Activated naive CD4-positive, alpha-beta T cell treated with anti-CD3 and anti-CD28 coated beads for 36 hours (primary cell): ENCODE measurements around the gene CDK5R1. TPM values are rescaled to one million over a fixed set of nuclear protein-coding genes. Genes with fewer than 3 reads are reported as not detected.
"Not testable (repeated sequence)": the region's sequence is repeated elsewhere in the genome, so short reads cannot be mapped to it uniquely, and the experiment has no call there.

ENCODE experiments used
- CTCF ChIA-PET: fragments of 350-600 bp; sonication (Branson Sonifier 250); formaldehyde crosslinking; loops from one replicate; lab custom pipeline; 2021; ENCODE audit warnings: antibody characterized with exemption; lab: Charles Lee
- DNase-seq: peaks from one replicate; pipeline ENCODE4 v3.0.0-alpha.2; 2020
- H3K27ac Mint-ChIP-seq: one replicate; pipeline ENCODE4 v1.8.0; 2021; ENCODE audit warnings: mild to moderate bottlenecking, mixed read lengths
- H3K27me3 Mint-ChIP-seq: one replicate; pipeline ENCODE4 v1.8.0; 2021; ENCODE audit warnings: low read depth, mixed read lengths
- H3K36me3 Mint-ChIP-seq: one replicate; pipeline ENCODE4 v1.8.0; 2021; ENCODE audit warnings: low read depth, mixed read lengths
- H3K4me1 Mint-ChIP-seq: one replicate; pipeline ENCODE4 v1.8.0; 2021; ENCODE audit warnings: low read depth, mixed read lengths
- H3K4me3 Mint-ChIP-seq: one replicate; pipeline ENCODE4 v1.8.0; 2021; ENCODE audit warnings: mild to moderate bottlenecking, moderate library complexity, mixed read lengths
- H3K9me3 Mint-ChIP-seq: one replicate; pipeline ENCODE4 v1.8.0; 2021; ENCODE audit warnings: mixed read lengths
- intact Hi-C: fragments of 100-400 bp; cut with micrococcal nuclease; formaldehyde crosslinking; loops from one replicate; pipeline ENCODE4 v1.15.1; 2023
- total RNA-seq, 2 experiments: library from RNA; stranded (reverse); gene quantifications; one replicate each; pipeline ENCODE4 v1.2.3, GENCODE V29; 2021

CDK5R1 gene
- 10 to 100 TPM; 50.6 to 52.1 TPM for total RNA-seq

GRCh38 chr17:32486701-32487472 is at the start of gene CDK5R1:
Gene CDK5R1, plus strand, starts transcription at chr17:32486993. Its CDS starts 628 bp downstream, at chr17:32487621.
- H3K27me3 Mint-ChIP-seq = no peaks in the 10 kb centered on the region
- H3K4me1 Mint-ChIP-seq = peaks cover 54% of the 10 kb centered on the region
- DNase-seq = peak; percentile 78
- peaks cover 41% of the 10 kb centered on the region for H3K36me3 Mint-ChIP-seq
- CTCF ChIA-PET = interaction anchor here (1.0 to 4.3 kb wide), 11 partner anchors 18 to 268 kb away, joined by 3 to 22 read pairs (median 5); partner anchors contain the start of gene PSMD11
- H3K9me3 Mint-ChIP-seq = no peaks in the 10 kb centered on the region
- intact Hi-C loops = loop anchor here (1.0 kb wide), 1 partner anchor 122 kb away; no protein-coding TSS in a partner anchor
- peak within 1 kb of the TSS; percentile 90 for H3K4me3 Mint-ChIP-seq
- peak within 1 kb of the TSS; percentile 89 for H3K27ac Mint-ChIP-seq

- Mint-ChIP-seq H3K4me1 (peaks cover 5% of the 10 kb centered on the region), H3K9me3 (peaks cover 3% of the 10 kb centered on the region), H3K27me3 (peaks cover 5% of the 10 kb centered on the region), H3K4me3 (no peak overlapping the region), H3K36me3 (peaks cover 6% of the 10 kb centered on the region), H3K27ac (no peak overlapping the region)
- CTCF ChIA-PET = interaction anchor here (0.6 kb wide), 1 partner anchor 9 kb away, joined by 3 read pairs; no protein-coding TSS in a partner anchor
- intact Hi-C loops = loop anchor here (5.0 kb wide), 1 partner anchor 188 kb away; no protein-coding TSS in a partner anchor
- no peak for DNase-seq
Observed at GRCh38 chr17:32440722-32441121, 46.1 kb upstream of the CDK5R1 start.

- Mint-ChIP-seq H3K36me3 (peaks cover 14% of the 10 kb centered on the region), H3K4me3 (no peak overlapping the region), H3K4me1 (peaks cover 16% of the 10 kb centered on the region), H3K9me3 (no peaks in the 10 kb centered on the region), H3K27ac (no peak overlapping the region), H3K27me3 (peaks cover 5% of the 10 kb centered on the region)
- CTCF ChIA-PET = interaction anchor here (7.9 kb wide), 1 partner anchor 21 kb away, joined by 96 read pairs; no protein-coding TSS in a partner anchor
- intact Hi-C loops = loop anchor here (5.0 kb wide), 1 partner anchor 190 kb away; no protein-coding TSS in a partner anchor
- DNase-seq = no peak
Observed at GRCh38 chr17:32441886-32442285, 44.9 kb upstream of the CDK5R1 start.

- DNase-seq = no peak
- intact Hi-C loops = loop anchor here (1.0 to 5.0 kb wide), 8 partner anchors 17 to 433 kb away; partner anchors contain the start of genes C17orf75, MYO1D and ZNF207
- Mint-ChIP-seq H3K36me3 (peaks cover 25% of the 10 kb centered on the region), H3K4me3 (peak overlapping the region; percentile 93), H3K27me3 (peaks cover 5% of the 10 kb centered on the region), H3K4me1 (peaks cover 24% of the 10 kb centered on the region), H3K27ac (no peak overlapping the region), H3K9me3 (no peaks in the 10 kb centered on the region)
- CTCF ChIA-PET = interaction anchor here (0.6 to 7.9 kb wide), 30 partner anchors 8 to 434 kb away, joined by 3 to 96 read pairs (median 4); partner anchors contain the start of gene CDK5R1
Observed at GRCh38 chr17:32443827-32444300, 42.9 kb upstream of the CDK5R1 start.

- H3K9me3 Mint-ChIP-seq = no peaks in the 10 kb centered on the region
- peak; percentile 98 for DNase-seq
- H3K27me3 Mint-ChIP-seq = peaks cover 5% of the 10 kb centered on the region
- peaks cover 26% of the 10 kb centered on the region for H3K36me3 Mint-ChIP-seq
- peak within 1 kb of the TSS; percentile 93 for H3K4me3 Mint-ChIP-seq
- H3K4me1 Mint-ChIP-seq = peaks cover 25% of the 10 kb centered on the region
- CTCF ChIA-PET = interaction anchor here (0.6 to 7.9 kb wide), 31 partner anchors 9 to 433 kb away, joined by 3 to 96 read pairs (median 4); partner anchors contain the start of gene CDK5R1
- intact Hi-C loops = loop anchor here (1.0 to 5.0 kb wide), 8 partner anchors 17 to 432 kb away; partner anchors contain the start of genes C17orf75, MYO1D and ZNF207
- peak within 1 kb of the TSS; percentile 89 for H3K27ac Mint-ChIP-seq
Observed at GRCh38 chr17:32444301-32445073, 42.3 kb upstream of the CDK5R1 start, which contains the start of gene PSMD11. Gene PSMD11, plus strand, starts transcription at chr17:32444510. Its CDS starts 14 bp downstream, at chr17:32444524.

- Mint-ChIP-seq H3K4me1 (peaks cover 26% of the 10 kb centered on the region), H3K36me3 (peaks cover 31% of the 10 kb centered on the region), H3K9me3 (no peaks in the 10 kb centered on the region), H3K4me3 (peak overlapping the region; percentile 93), H3K27me3 (peaks cover 5% of the 10 kb centered on the region), H3K27ac (peak overlapping the region; percentile 89)
- peak; percentile 44 for DNase-seq
- CTCF ChIA-PET = interaction anchor here (0.6 to 7.9 kb wide), 8 partner anchors 14 to 174 kb away, joined by 3 to 96 read pairs (median 6); partner anchors contain the start of gene CDK5R1
- intact Hi-C loops = loop anchor here (2.0 kb wide), 3 partner anchors 44 to 432 kb away; partner anchors contain the start of genes C17orf75 and MYO1D
Observed at GRCh38 chr17:32445074-32445415, 41.7 kb upstream of the CDK5R1 start.

GRCh38 chr17:32445497-32445896 is 41.3 kb upstream of the CDK5R1 start:
- Mint-ChIP-seq H3K27ac (peak overlapping the region; percentile 89), H3K9me3 (no peaks in the 10 kb centered on the region), H3K36me3 (peaks cover 33% of the 10 kb centered on the region), H3K4me1 (peaks cover 27% of the 10 kb centered on the region), H3K4me3 (peak overlapping the region; percentile 93), H3K27me3 (peaks cover 5% of the 10 kb centered on the region)
- intact Hi-C loops = loop anchor here (2.0 kb wide), 3 partner anchors 43 to 431 kb away; partner anchors contain the start of genes C17orf75 and MYO1D
- CTCF ChIA-PET = interaction anchor here (0.6 to 7.9 kb wide), 6 partner anchors 17 to 174 kb away, joined by 3 to 96 read pairs (median 8); partner anchors contain the start of gene CDK5R1
- no peak for DNase-seq

GRCh38 chr17:32445971-32446370 is 40.8 kb upstream of the CDK5R1 start:
- intact Hi-C loops = loop anchor here (2.0 kb wide), 3 partner anchors 43 to 431 kb away; partner anchors contain the start of genes C17orf75 and MYO1D
- Mint-ChIP-seq H3K27ac (peak overlapping the region; percentile 4), H3K27me3 (peaks cover 5% of the 10 kb centered on the region), H3K9me3 (no peaks in the 10 kb centered on the region), H3K36me3 (peaks cover 37% of the 10 kb centered on the region), H3K4me3 (peak overlapping the region; percentile 93), H3K4me1 (peaks cover 31% of the 10 kb centered on the region)
- CTCF ChIA-PET = interaction anchor here (0.6 to 7.9 kb wide), 2 partner anchors 17 to 22 kb away, joined by 3 to 96 read pairs; no protein-coding TSS in a partner anchor
- no peak for DNase-seq

GRCh38 chr17:32446949-32447348 is 39.8 kb upstream of the CDK5R1 start:
- Mint-ChIP-seq H3K27ac (no peak overlapping the region), H3K27me3 (peaks cover 5% of the 10 kb centered on the region), H3K36me3 (peaks cover 39% of the 10 kb centered on the region), H3K4me3 (no peak overlapping the region), H3K4me1 (peaks cover 36% of the 10 kb centered on the region), H3K9me3 (no peaks in the 10 kb centered on the region)
- CTCF ChIA-PET = interaction anchor here (0.6 to 7.9 kb wide), 5 partner anchors 9 to 193 kb away, joined by 3 to 96 read pairs (median 5); no protein-coding TSS in a partner anchor
- intact Hi-C loops = no loop called here
- no peak for DNase-seq

- intact Hi-C loops = no loop called here
- H3K9me3 Mint-ChIP-seq = no peaks in the 10 kb centered on the region
- no peak overlapping the region for H3K27ac Mint-ChIP-seq
- H3K27me3 Mint-ChIP-seq = no peaks in the 10 kb centered on the region
- DNase-seq = no peak
- H3K4me3 Mint-ChIP-seq = no peak overlapping the region
- peaks cover 43% of the 10 kb centered on the region for H3K4me1 Mint-ChIP-seq
- peaks cover 60% of the 10 kb centered on the region for H3K36me3 Mint-ChIP-seq
- CTCF ChIA-PET = interaction anchor here (0.7 to 1.9 kb wide), 2 partner anchors 34 to 74 kb away, joined by 3 to 4 read pairs; no protein-coding TSS in a partner anchor
Observed at GRCh38 chr17:32449963-32450362, 36.8 kb upstream of the CDK5R1 start.

GRCh38 chr17:32450379-32450778 is 36.4 kb upstream of the CDK5R1 start:
- H3K4me1 Mint-ChIP-seq = peaks cover 45% of the 10 kb centered on the region
- H3K27ac Mint-ChIP-seq = peak overlapping the region; percentile 34
- CTCF ChIA-PET = interaction anchor here (0.9 kb wide), 1 partner anchor 11 kb away, joined by 3 read pairs; no protein-coding TSS in a partner anchor
- intact Hi-C loops, H3K9me3 Mint-ChIP-seq, H3K27me3 Mint-ChIP-seq, DNase-seq, H3K4me3 Mint-ChIP-seq: not testable (repeated sequence)
- H3K36me3 Mint-ChIP-seq = peaks cover 61% of the 10 kb centered on the region
